Activated CD8-positive, alpha-beta T cell treated with anti-CD3 and anti-CD28 coated beads, Interleukin-2, amount 10 ng/mL, durations not matched to agents 7 days and 5 days (primary cell): Measurements from ENCODE around the gene SLC35D2. TPM values are rescaled to one million over a fixed set of nuclear protein-coding genes. Genes with fewer than 3 reads are reported as not detected.
"Not testable (repeated sequence)": the region's sequence is repeated elsewhere in the genome, so short reads cannot be mapped to it uniquely, and the experiment has no call there.

Experiments used
- ATAC-seq: fragments of 150-1000 bp; cut with Tn5 transposase; one replicate; pipeline ENCODE4 v1.10.0; 2021; ENCODE audit warnings: moderate library complexity
- CTCF ChIA-PET: fragments of 350-600 bp; sonication (Branson Sonifier 250); formaldehyde crosslinking; loops from one replicate; lab custom pipeline; 2021; ENCODE audit warnings: antibody characterized with exemption; lab: Charles Lee
- POLR2A ChIA-PET: fragments of 350-600 bp; sonication (Branson Sonifier 250); formaldehyde crosslinking; loops from one replicate; lab custom pipeline; 2021; ENCODE audit warnings: antibody characterized with exemption; lab: Charles Lee
- DNase-seq: peaks from one replicate; pipeline ENCODE4 v3.0.0-alpha.2; 2020
- H3K27ac Mint-ChIP-seq: one replicate; pipeline ENCODE4 v1.8.0; 2021; ENCODE audit warnings: mild to moderate bottlenecking, mixed read lengths
- H3K27me3 Mint-ChIP-seq: one replicate; pipeline ENCODE4 v1.8.0; 2021; ENCODE audit warnings: low read depth, mixed read lengths
- H3K36me3 Mint-ChIP-seq: one replicate; pipeline ENCODE4 v1.8.0; 2021; ENCODE audit warnings: low read depth, mixed read lengths
- H3K4me1 Mint-ChIP-seq: one replicate; pipeline ENCODE4 v1.8.0; 2021; ENCODE audit warnings: low read depth, mixed read lengths
- H3K4me3 Mint-ChIP-seq: one replicate; pipeline ENCODE4 v1.8.0; 2021; ENCODE audit warnings: mild to moderate bottlenecking, mixed read lengths
- H3K9me3 Mint-ChIP-seq: one replicate; pipeline ENCODE4 v1.8.0; 2022; ENCODE audit warnings: mixed read lengths; ENCODE audit not compliant: insufficient read depth
- total RNA-seq, 2 experiments: library from RNA; stranded (reverse); gene quantifications; one replicate each; pipeline ENCODE4 v1.2.3, GENCODE V29; 2021

SLC35D2 gene
- total RNA-seq, 2 experiments from 2014 or later, result 4.2 to 4.3 TPM

DNA sequence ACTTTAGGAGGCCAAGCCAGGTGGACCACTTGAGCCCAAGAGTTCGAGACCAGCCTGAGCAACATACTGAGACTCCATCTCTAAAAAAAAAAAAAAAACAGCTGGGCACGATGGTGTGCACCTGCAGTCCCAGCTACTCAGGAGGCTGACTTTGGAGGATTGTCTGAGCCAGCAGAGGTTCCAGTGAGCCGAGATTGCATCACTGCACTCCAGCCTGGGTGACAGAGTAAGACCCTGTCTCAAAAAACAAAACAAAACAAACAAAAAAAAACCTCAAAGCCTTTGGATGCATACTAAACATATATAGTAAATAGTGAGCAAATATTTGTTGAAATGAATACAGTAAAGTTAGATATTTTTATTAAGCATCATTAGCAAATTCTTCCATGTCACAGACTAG lies 5.3 kb downstream of the SLC35D2 start:
- DNase-seq (no peak), ATAC-seq (no peak)
- ChIA-PET CTCF (no interaction called here), POLR2A (no interaction called here)
- H3K27me3 Mint-ChIP-seq, result no peaks in the 10 kb centered on the region
- no peak overlapping the region for H3K27ac Mint-ChIP-seq
- H3K9me3 Mint-ChIP-seq, result no peaks in the 10 kb centered on the region
- peaks cover 12% of the 10 kb centered on the region for H3K36me3 Mint-ChIP-seq
- no peak overlapping the region for H3K4me3 Mint-ChIP-seq
- H3K4me1 Mint-ChIP-seq, result peaks cover 14% of the 10 kb centered on the region

DNA sequence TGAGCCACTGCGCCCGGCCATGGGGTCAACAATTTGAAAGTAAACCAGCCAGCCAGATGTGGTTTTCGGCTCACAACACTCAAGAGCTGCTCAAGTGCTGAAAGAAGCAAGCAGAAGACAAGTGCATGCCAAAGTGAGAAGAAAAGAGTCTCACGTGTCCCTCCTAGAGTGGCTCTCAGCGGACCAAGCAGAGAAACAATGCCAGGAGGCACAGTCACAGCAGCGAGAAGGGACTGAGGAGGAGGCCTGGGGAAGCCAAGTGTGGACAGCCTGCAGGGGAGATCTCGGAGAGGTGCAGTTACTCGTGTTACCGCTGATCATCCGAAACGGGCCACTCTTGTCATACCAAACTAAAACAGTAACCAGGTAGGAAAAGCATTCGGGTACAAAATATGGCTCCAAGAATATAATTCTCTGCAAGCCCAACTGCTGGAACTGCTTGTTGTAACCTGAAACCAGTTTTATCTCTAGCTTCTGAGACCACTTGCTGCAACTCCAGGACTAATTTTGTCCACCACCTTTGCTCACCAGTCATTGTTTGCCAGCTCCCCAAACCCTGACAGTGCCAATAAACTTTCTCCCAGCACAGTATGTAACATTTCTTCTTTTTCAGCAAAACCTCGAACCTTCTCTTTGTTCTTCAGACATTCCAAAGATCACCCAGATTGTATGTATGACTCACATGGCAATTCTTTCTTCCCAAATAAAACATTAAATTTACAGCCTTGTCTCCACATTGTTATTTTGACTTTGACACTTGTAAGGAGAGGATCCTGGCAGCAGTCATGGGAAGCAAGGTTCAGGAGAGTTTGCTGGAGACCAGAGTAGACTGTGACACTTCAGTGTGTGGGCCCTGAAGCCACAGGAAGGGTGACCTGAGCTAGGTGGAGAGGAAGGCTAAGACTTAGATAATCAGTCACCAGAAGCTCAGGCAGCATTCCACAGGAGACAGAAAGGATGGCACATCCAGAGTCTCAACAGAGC lies 6.3 kb downstream of the SLC35D2 start:
- Mint-ChIP-seq H3K4me3 (no peak overlapping the region), H3K4me1 (peaks cover 8% of the 10 kb centered on the region), H3K9me3 (no peaks in the 10 kb centered on the region), H3K27me3 (no peaks in the 10 kb centered on the region), H3K36me3 (peaks cover 6% of the 10 kb centered on the region), H3K27ac (no peak overlapping the region)
- ATAC-seq (no peak), DNase-seq (no peak)
- POLR2A ChIA-PET, result no interaction called here
- CTCF ChIA-PET, result no interaction called here

DNA sequence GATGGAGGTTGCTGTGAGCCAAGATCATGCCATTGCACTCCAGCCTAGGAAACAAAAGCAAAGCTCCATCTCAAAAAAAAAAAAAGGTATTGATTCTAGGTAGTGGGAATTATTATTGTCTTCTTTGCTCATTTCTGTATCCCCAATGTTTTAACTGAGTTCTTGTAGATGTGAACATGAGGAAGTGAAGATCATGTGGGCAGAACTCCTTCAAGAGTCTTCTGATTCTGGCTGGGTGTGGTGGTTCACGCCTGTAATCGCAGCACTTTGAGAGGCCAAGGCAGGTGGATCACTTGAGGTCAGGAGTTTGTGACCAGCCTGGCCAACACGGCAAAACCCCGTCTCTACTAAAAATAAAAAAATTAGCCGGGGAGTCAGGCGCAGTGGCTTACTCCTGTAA lies 8.0 kb downstream of the SLC35D2 start:
- H3K27me3 Mint-ChIP-seq, H3K36me3 Mint-ChIP-seq, H3K27ac Mint-ChIP-seq, CTCF ChIA-PET, H3K9me3 Mint-ChIP-seq, DNase-seq, H3K4me1 Mint-ChIP-seq, H3K4me3 Mint-ChIP-seq, POLR2A ChIA-PET, ATAC-seq: not testable (repeated sequence)

DNA sequence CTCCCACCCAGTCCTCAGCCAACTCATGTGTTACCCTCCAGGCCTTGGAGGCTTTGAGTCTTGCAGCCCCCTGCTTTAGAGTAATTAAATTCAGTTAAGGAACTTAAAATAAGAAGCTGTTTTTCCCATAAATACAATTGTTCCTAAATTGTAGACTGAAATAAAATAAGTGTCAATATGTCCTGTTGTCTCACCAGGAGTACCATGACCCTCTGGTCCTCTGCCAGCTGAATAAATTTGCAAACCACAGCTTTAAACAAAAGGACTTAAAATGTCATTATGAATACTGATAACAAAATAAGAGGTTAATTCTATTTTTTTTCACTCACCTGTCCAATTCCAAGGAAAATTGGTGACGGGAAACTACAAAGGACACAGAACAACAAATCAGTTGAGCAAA lies 15.6 kb downstream of the SLC35D2 start:
- Mint-ChIP-seq H3K27me3 (no peaks in the 10 kb centered on the region), H3K36me3 (peaks cover 2% of the 10 kb centered on the region), H3K4me3 (no peak overlapping the region), H3K4me1 (no peaks in the 10 kb centered on the region), H3K27ac (no peak overlapping the region), H3K9me3 (no peaks in the 10 kb centered on the region)
- POLR2A ChIA-PET, result interaction anchor here (0.6 kb wide), 1 partner anchor 14 kb away, joined by 3 read pairs; no protein-coding TSS in a partner anchor
- CTCF ChIA-PET, result interaction anchor here (0.7 to 1.0 kb wide), 2 partner anchors 12 to 199 kb away, joined by 3 to 4 read pairs; no protein-coding TSS in a partner anchor
- no peak for DNase-seq
- ATAC-seq, result no peak

DNA sequence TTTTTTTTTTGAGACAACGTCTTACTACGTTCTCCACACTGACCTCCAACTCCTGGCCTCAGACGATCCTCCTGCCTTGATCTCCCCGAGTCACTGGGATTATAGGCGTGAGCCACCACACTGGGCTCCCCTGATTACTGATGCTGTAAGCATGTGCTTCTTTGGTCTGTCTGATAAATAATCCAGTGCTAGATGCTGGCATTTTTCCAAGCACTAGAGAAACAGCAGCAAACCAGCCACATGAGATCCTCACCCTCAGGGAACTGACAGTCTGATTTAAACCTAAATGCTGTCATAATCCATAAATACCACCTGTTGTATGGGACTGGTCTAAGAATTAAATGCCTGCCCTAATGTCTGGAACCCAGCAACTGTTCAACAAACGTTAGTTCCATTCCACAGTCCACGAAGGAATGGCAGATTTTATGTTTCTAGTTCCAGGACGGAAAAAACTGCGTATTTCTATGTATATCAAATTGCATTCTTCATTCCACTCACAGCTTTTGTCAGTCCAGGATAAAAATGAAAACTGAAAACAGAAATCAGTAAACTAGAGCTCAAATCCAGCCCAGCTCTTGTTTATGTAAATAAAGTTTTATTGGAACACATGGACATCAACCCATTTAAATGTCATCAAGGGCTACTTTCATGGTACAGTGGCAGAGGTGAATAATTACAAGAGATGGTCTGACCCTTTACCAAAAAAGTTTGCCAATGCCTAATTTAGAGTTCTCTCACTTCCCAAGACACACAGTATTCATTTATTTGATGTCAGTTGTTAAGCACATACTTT lies 20.1 kb downstream of the SLC35D2 start:
- Mint-ChIP-seq H3K9me3 (no peaks in the 10 kb centered on the region), H3K27me3 (no peaks in the 10 kb centered on the region), H3K36me3 (peaks cover 3% of the 10 kb centered on the region), H3K4me3 (no peak overlapping the region), H3K27ac (no peak overlapping the region), H3K4me1 (no peaks in the 10 kb centered on the region)
- ChIA-PET CTCF (no interaction called here), POLR2A (no interaction called here)
- no peak for ATAC-seq
- no peak for DNase-seq

DNA sequence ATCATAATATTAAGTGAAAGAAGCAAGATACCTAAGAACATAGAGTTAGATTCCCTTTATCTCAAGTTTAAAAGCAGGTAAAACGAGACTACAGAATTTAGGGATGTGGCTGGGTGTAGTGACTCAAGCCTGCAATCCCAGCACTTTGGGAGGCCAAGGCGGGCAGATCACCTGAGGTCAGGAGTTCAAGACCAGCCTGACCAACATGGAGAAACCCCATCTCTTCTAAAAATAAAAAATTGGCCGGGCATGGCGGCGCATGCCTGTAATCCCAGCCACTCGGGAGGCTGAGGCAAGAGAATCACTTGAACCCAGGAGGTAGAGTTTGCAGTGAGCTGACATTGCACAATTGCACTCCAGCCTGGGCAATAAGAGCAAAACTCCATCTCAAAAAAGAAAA lies 21.4 kb downstream of the SLC35D2 start:
- not testable (repeated sequence) for DNase-seq

DNA sequence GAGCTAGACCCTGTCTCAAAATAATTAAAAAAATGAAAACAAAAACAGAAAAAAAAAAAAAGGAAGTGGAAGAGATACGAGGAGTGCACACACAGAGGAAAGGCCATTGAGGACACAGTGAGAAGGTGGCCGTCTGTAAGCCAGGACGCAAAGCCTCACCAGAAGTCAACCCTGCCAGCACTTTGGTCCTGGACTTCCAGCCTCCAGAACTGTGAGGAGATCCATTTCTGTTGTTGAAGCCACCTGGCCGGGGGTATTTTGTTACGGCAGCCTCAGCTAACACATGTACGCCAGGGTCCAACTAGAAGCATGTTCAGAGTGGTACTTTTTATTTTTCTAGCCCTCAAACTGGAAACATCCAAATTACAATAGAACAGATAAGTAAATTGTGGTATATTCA lies 21.8 kb downstream of the SLC35D2 start:
- H3K9me3 Mint-ChIP-seq, result no peaks in the 10 kb centered on the region
- H3K27me3 Mint-ChIP-seq, result no peaks in the 10 kb centered on the region
- no peaks in the 10 kb centered on the region for H3K4me1 Mint-ChIP-seq
- ChIA-PET CTCF (no interaction called here), POLR2A (no interaction called here)
- DNase-seq (no peak), ATAC-seq (no peak)
- H3K4me3 Mint-ChIP-seq, result no peak overlapping the region
- no peak overlapping the region for H3K27ac Mint-ChIP-seq
- H3K36me3 Mint-ChIP-seq, result peaks cover 3% of the 10 kb centered on the region

More for the DNA sequence above, 21.4 kb downstream of the SLC35D2 start:
- H3K4me1 Mint-ChIP-seq, CTCF ChIA-PET, POLR2A ChIA-PET, H3K4me3 Mint-ChIP-seq, H3K27me3 Mint-ChIP-seq, H3K27ac Mint-ChIP-seq, ATAC-seq, H3K36me3 Mint-ChIP-seq, H3K9me3 Mint-ChIP-seq: not testable (repeated sequence)

DNA sequence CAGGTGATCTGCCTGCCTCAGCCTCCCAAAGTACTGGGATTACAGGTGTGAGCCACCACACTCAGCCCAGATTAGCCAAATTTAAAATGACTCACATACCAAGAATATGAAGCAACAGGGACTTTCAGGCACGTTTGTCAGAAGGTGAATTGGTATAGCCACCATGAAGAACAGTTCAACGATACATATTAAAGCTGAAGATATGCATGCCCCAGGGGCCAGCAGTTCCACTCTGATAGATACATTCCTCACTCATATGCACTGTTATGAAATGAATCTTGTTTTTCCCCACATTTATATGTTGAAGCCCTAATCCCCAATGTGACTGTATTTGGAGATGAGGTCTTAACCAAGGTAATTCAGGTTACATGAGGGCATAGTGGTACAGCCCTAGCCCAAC lies 22.5 kb downstream of the SLC35D2 start:
- Mint-ChIP-seq H3K9me3 (no peaks in the 10 kb centered on the region), H3K4me3 (no peak overlapping the region), H3K27ac (no peak overlapping the region), H3K4me1 (no peaks in the 10 kb centered on the region), H3K27me3 (no peaks in the 10 kb centered on the region), H3K36me3 (peaks cover 3% of the 10 kb centered on the region)
- DNase-seq (no peak), ATAC-seq (no peak)
- POLR2A ChIA-PET, result no interaction called here
- CTCF ChIA-PET, result no interaction called here

DNA sequence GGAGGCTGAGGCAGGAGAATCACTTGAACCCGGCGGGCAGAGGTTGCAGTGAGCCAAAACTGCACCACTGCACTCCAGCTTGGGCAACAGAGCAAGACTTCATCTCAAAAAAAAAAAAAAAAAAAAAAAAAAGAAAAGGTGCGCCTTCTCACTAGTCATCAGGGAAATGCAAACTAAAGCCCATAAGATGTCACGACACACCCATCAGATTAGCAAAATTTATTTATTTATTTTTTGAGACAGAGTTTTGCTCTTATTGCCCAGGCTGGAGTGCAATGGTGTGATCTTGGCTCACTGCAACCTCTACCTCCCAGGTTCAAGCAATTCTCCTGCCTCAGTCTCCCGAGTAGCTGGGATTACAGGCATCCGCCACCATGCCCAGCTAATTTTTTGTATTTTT lies 23.0 kb downstream of the SLC35D2 start:
- H3K36me3 Mint-ChIP-seq, POLR2A ChIA-PET, H3K27me3 Mint-ChIP-seq, DNase-seq, H3K4me3 Mint-ChIP-seq, H3K4me1 Mint-ChIP-seq, H3K9me3 Mint-ChIP-seq, H3K27ac Mint-ChIP-seq, CTCF ChIA-PET, ATAC-seq: not testable (repeated sequence)

DNA sequence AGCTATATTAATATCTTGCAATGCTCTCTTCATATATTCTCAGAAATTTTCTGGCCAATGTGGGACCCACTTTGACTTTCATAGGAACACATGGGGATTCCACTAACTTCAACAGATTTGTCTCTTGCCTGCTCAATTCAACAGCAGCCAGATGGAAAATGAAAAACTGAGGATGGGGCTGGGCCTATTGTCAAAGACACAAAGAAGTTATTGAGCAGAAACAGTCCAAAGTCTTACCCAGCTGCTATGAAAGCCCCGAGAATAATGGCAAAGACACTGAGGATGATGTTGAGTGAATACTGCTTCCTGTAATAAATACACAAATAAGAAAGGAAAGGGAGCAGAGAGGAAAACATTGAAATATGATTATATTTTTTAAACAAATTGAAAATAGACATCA lies 32.6 kb downstream of the SLC35D2 start:
- no peaks in the 10 kb centered on the region for H3K9me3 Mint-ChIP-seq
- POLR2A ChIA-PET, result no interaction called here
- no peak overlapping the region for H3K27ac Mint-ChIP-seq
- DNase-seq (no peak), ATAC-seq (no peak)
- H3K36me3 Mint-ChIP-seq, result peaks cover 1% of the 10 kb centered on the region
- no peaks in the 10 kb centered on the region for H3K27me3 Mint-ChIP-seq
- no peaks in the 10 kb centered on the region for H3K4me1 Mint-ChIP-seq
- no peak overlapping the region for H3K4me3 Mint-ChIP-seq
- CTCF ChIA-PET, result interaction anchor here (1.1 kb wide), 1 partner anchor 23 kb away, joined by 3 read pairs; no protein-coding TSS in a partner anchor

DNA sequence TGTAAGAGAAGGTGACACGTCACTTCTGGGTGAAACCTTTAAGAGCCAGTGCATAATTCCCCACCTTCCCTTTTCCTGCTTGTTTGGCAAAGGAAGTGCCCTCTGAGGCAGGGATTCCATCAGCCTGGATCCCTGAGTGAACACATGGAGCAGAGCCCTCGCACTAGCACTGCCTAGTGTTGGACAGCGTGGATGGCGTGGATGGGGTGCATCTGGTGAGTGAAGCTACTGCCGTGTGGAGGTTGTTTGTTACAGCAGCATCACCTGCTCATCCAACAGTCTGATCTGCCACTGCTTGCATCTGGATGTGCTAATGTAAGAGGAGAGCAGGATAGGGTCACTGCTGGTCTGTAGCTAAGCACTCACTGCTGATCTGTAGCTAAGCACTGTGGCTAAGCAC lies 35.2 kb downstream of the SLC35D2 start:
- ChIA-PET CTCF (no interaction called here), POLR2A (no interaction called here)
- no peaks in the 10 kb centered on the region for H3K36me3 Mint-ChIP-seq
- no peak overlapping the region for H3K27ac Mint-ChIP-seq
- no peaks in the 10 kb centered on the region for H3K4me1 Mint-ChIP-seq
- H3K9me3 Mint-ChIP-seq, result no peaks in the 10 kb centered on the region
- H3K27me3 Mint-ChIP-seq, result no peaks in the 10 kb centered on the region
- DNase-seq (no peak), ATAC-seq (no peak)
- H3K4me3 Mint-ChIP-seq, result no peak overlapping the region

DNA sequence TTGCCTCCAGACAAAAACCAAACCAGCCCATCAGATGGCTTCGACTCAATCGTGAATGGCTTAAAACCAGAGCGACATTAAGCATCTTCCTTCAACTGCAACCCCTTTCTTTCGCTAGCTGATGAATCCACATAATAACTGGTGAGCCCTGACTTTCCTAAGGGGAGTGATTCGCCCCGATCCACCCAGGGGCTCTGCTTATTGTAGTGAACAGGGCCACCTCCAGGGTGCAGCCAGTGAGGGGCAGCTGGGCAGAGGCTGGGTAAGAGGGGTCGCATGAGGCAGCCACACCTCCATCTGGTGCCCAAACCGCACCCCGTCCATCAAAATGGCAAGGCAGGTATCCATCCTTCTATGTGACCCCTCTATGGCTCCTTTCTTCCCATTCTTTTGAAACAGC lies 38.0 kb downstream of the SLC35D2 start:
- Mint-ChIP-seq H3K4me1 (no peaks in the 10 kb centered on the region), H3K9me3 (no peaks in the 10 kb centered on the region), H3K4me3 (no peak overlapping the region), H3K27ac (no peak overlapping the region), H3K36me3 (no peaks in the 10 kb centered on the region), H3K27me3 (no peaks in the 10 kb centered on the region)
- CTCF ChIA-PET, result interaction anchor here (0.6 kb wide), 1 partner anchor 1356 kb away, joined by 3 read pairs; no protein-coding TSS in a partner anchor
- ATAC-seq (no peak), DNase-seq (no peak)
- POLR2A ChIA-PET, result no interaction called here
